Measurements from ENCODE around the gene NUDT16L1. TPM values are rescaled to one million over a fixed set of nuclear protein-coding genes. Genes with fewer than 3 reads are reported as not detected.

Gene NUDT16L1
- total and polyA plus RNA-seq, 4 donors, result 30.6 to 61.8 (median 50.3) TPM

- 93% methylated on average over 12 of the region's 16 CpGs for WGBS (ENCODE audit: insufficient coverage)
These were observed 39.1 kb upstream of the NUDT16L1 start for GRCh38 chr16:4654011-4654963.

GRCh38 chr16:4654964-4655590 lies 38.3 kb upstream of the NUDT16L1 start:
- H3K27ac ChIP-seq (ENCODE audit: low read depth, low read length), result no peak overlapping the region
- no peaks in the 10 kb centered on the region for H3K27me3 ChIP-seq (ENCODE audit: control insufficient read depth, insufficient read depth, low read length)
- peaks cover 10% of the 10 kb centered on the region for H3K4me1 ChIP-seq (ENCODE audit: control insufficient read depth, insufficient read depth, low read length)
- H3K9me3 ChIP-seq (ENCODE audit: control insufficient read depth, insufficient read depth, low read length), result no peaks in the 10 kb centered on the region
- 89% methylated on average over 11 of the region's 12 CpGs for WGBS (ENCODE audit: insufficient coverage)
- no peak for DNase-seq (ENCODE audit: low read depth in 4 of 6, low spot score in 6 of 6)
- no peak overlapping the region for H3K4me3 ChIP-seq (ENCODE audit: low read depth, low read length)
- peaks cover 96% of the 10 kb centered on the region for H3K36me3 ChIP-seq (ENCODE audit: control insufficient read depth, insufficient read depth, low read length)

More at GRCh38 chr16:4654011-4654963, 39.1 kb upstream of the NUDT16L1 start:
- Histone ChIP-seq H3K36me3 (ENCODE audit: control insufficient read depth, insufficient read depth, low read length) (peaks cover 96% of the 10 kb centered on the region), H3K4me3 (ENCODE audit: low read depth, low read length) (no peak overlapping the region), H3K27ac (ENCODE audit: low read depth, low read length) (no peak overlapping the region), H3K4me1 (ENCODE audit: control insufficient read depth, insufficient read depth, low read length) (peaks cover 2% of the 10 kb centered on the region), H3K27me3 (ENCODE audit: control insufficient read depth, insufficient read depth, low read length) (no peaks in the 10 kb centered on the region), H3K9me3 (ENCODE audit: control insufficient read depth, insufficient read depth, low read length) (no peaks in the 10 kb centered on the region)
- no peak for DNase-seq (ENCODE audit: low read depth in 4 of 6, low spot score in 6 of 6)

- peaks cover 96% of the 10 kb centered on the region for H3K36me3 ChIP-seq (ENCODE audit: control insufficient read depth, insufficient read depth, low read length)
- no peak overlapping the region for H3K4me3 ChIP-seq (ENCODE audit: low read depth, low read length)
- H3K27ac ChIP-seq (ENCODE audit: low read depth, low read length), result no peak overlapping the region
- 96% methylated on average over 6 of the region's 6 CpGs for WGBS (ENCODE audit: insufficient coverage)
- peaks cover 18% of the 10 kb centered on the region for H3K4me1 ChIP-seq (ENCODE audit: control insufficient read depth, insufficient read depth, low read length)
- H3K27me3 ChIP-seq (ENCODE audit: control insufficient read depth, insufficient read depth, low read length), result no peaks in the 10 kb centered on the region
- no peaks in the 10 kb centered on the region for H3K9me3 ChIP-seq (ENCODE audit: control insufficient read depth, insufficient read depth, low read length)
- no peak for DNase-seq (ENCODE audit: low read depth in 4 of 6, low spot score in 6 of 6)
These were observed 37.6 kb upstream of the NUDT16L1 start for GRCh38 chr16:4655801-4656200.

- Histone ChIP-seq H3K27ac (ENCODE audit: low read depth, low read length) (no peak overlapping the region), H3K27me3 (ENCODE audit: control insufficient read depth, insufficient read depth, low read length) (no peaks in the 10 kb centered on the region), H3K4me1 (ENCODE audit: control insufficient read depth, insufficient read depth, low read length) (peaks cover 22% of the 10 kb centered on the region), H3K4me3 (ENCODE audit: low read depth, low read length) (no peak overlapping the region), H3K9me3 (ENCODE audit: control insufficient read depth, insufficient read depth, low read length) (no peaks in the 10 kb centered on the region), H3K36me3 (ENCODE audit: control insufficient read depth, insufficient read depth, low read length) (peaks cover 96% of the 10 kb centered on the region)
- WGBS (ENCODE audit: insufficient coverage), result 93% methylated on average over 12 of the region's 12 CpGs
- no peak for DNase-seq (ENCODE audit: low read depth in 4 of 6, low spot score in 6 of 6)
These were observed 37.1 kb upstream of the NUDT16L1 start for GRCh38 chr16:4656221-4656620.

- Histone ChIP-seq H3K27ac (ENCODE audit: low read depth, low read length) (no peak overlapping the region), H3K4me1 (ENCODE audit: control insufficient read depth, insufficient read depth, low read length) (peaks cover 29% of the 10 kb centered on the region), H3K27me3 (ENCODE audit: control insufficient read depth, insufficient read depth, low read length) (no peaks in the 10 kb centered on the region), H3K4me3 (ENCODE audit: low read depth, low read length) (no peak overlapping the region), H3K9me3 (ENCODE audit: control insufficient read depth, insufficient read depth, low read length) (no peaks in the 10 kb centered on the region), H3K36me3 (ENCODE audit: control insufficient read depth, insufficient read depth, low read length) (peaks cover 95% of the 10 kb centered on the region)
- WGBS (ENCODE audit: insufficient coverage), result 92% methylated on average over 22 of the region's 25 CpGs
- DNase-seq (ENCODE audit: low read depth in 4 of 6, low spot score in 6 of 6), result no peak
These were observed 36.4 kb upstream of the NUDT16L1 start for GRCh38 chr16:4656695-4657686.

GRCh38 chr16:4659363-4660353 lies 33.7 kb upstream of the NUDT16L1 start:
- Histone ChIP-seq H3K27ac (ENCODE audit: low read depth, low read length) (peak overlapping the region; percentile 33), H3K27me3 (ENCODE audit: control insufficient read depth, insufficient read depth, low read length) (no peaks in the 10 kb centered on the region), H3K4me1 (ENCODE audit: control insufficient read depth, insufficient read depth, low read length) (peaks cover 56% of the 10 kb centered on the region), H3K9me3 (ENCODE audit: control insufficient read depth, insufficient read depth, low read length) (no peaks in the 10 kb centered on the region), H3K36me3 (ENCODE audit: control insufficient read depth, insufficient read depth, low read length) (peaks cover 90% of the 10 kb centered on the region), H3K4me3 (ENCODE audit: low read depth, low read length) (no peak overlapping the region)
- DNase-seq (ENCODE audit: low read depth in 4 of 6, low spot score in 6 of 6), result no peak
- WGBS (ENCODE audit: insufficient coverage), result 76% methylated on average over 24 of the region's 29 CpGs

GRCh38 chr16:4660454-4661007 lies 32.8 kb upstream of the NUDT16L1 start:
- DNase-seq (ENCODE audit: low read depth in 4 of 6, low spot score in 6 of 6), result peak in 4 of 6 donors; percentile 39 to 72 (median 54)
- Histone ChIP-seq H3K9me3 (ENCODE audit: control insufficient read depth, insufficient read depth, low read length) (no peaks in the 10 kb centered on the region), H3K4me3 (ENCODE audit: low read depth, low read length) (no peak overlapping the region), H3K36me3 (ENCODE audit: control insufficient read depth, insufficient read depth, low read length) (peaks cover 90% of the 10 kb centered on the region), H3K27ac (ENCODE audit: low read depth, low read length) (peak overlapping the region; percentile 33), H3K27me3 (ENCODE audit: control insufficient read depth, insufficient read depth, low read length) (no peaks in the 10 kb centered on the region), H3K4me1 (ENCODE audit: control insufficient read depth, insufficient read depth, low read length) (peaks cover 61% of the 10 kb centered on the region)
- WGBS (ENCODE audit: insufficient coverage), result 24% methylated on average over 18 of the region's 18 CpGs

GRCh38 chr16:4661661-4662060 lies 31.7 kb upstream of the NUDT16L1 start:
- no peak overlapping the region for H3K4me3 ChIP-seq (ENCODE audit: low read depth, low read length)
- peaks cover 61% of the 10 kb centered on the region for H3K4me1 ChIP-seq (ENCODE audit: control insufficient read depth, insufficient read depth, low read length)
- peak in 2 of 6 donors; percentile 54 to 65 for DNase-seq (ENCODE audit: low read depth in 4 of 6, low spot score in 6 of 6)
- WGBS (ENCODE audit: insufficient coverage), result 48% methylated on average over 10 of the region's 11 CpGs
- no peaks in the 10 kb centered on the region for H3K9me3 ChIP-seq (ENCODE audit: control insufficient read depth, insufficient read depth, low read length)
- peaks cover 92% of the 10 kb centered on the region for H3K36me3 ChIP-seq (ENCODE audit: control insufficient read depth, insufficient read depth, low read length)
- H3K27ac ChIP-seq (ENCODE audit: low read depth, low read length), result no peak overlapping the region
- H3K27me3 ChIP-seq (ENCODE audit: control insufficient read depth, insufficient read depth, low read length), result no peaks in the 10 kb centered on the region
